Measurements from ENCODE around the gene NRK.
"Not testable (repeated sequence)": the region's sequence is repeated elsewhere in the genome, so short reads cannot be mapped to it uniquely, and the experiment has no call there.

DNA sequence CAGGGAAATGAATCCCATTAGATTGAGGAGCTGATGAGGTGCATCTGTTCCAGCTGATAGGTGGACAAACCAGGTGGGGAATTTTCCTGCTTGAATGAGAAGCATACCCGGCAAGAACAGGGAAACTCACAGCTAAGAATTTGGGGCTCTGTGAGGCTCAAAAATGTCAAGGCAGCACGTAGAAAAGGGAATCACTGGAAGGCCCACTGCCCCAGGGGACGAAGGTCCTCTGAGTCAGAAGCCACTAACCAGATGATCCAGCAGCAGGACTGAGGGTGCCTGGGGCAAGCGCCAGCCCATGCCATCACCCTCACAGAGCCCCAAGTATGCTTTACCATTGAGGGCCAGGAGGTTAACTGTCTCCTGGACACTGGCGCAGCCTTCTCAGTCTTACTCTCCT is 178.3 kb downstream of the NRK start:
- TF ChIP-seq, protein P1, sequence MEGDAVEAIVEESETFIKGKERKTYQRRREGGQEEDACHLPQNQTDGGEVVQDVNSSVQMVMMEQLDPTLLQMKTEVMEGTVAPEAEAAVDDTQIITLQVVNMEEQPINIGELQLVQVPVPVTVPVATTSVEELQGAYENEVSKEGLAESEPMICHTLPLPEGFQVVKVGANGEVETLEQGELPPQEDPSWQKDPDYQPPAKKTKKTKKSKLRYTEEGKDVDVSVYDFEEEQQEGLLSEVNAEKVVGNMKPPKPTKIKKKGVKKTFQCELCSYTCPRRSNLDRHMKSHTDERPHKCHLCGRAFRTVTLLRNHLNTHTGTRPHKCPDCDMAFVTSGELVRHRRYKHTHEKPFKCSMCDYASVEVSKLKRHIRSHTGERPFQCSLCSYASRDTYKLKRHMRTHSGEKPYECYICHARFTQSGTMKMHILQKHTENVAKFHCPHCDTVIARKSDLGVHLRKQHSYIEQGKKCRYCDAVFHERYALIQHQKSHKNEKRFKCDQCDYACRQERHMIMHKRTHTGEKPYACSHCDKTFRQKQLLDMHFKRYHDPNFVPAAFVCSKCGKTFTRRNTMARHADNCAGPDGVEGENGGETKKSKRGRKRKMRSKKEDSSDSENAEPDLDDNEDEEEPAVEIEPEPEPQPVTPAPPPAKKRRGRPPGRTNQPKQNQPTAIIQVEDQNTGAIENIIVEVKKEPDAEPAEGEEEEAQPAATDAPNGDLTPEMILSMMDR (conservative IDR thresholded peaks at IDR 0.05): not testable (repeated sequence)
- not testable (repeated sequence) for TF ChIP-seq ZFX (IDR thresholded peaks at IDR 0.05)

All from C4-2B (cell line).